Suprapubic skin (tissue), 4 donors: ENCODE results near the gene FAM171A1.

ENCODE experiments used
- CTCF ChIP-seq, 2 donors: fragments of 200-600 bp in 1 of 2; fragments of 450-650 bp in 1 of 2; sonication (generic) in 1 of 2; IDR thresholded peaks; one replicate each; pipeline ENCODE4 v1.5.1; 2016 to 2019; ENCODE audit warnings: antibody characterized with exemption in 2 of 2, mild to moderate bottlenecking in 1 of 2, moderate library complexity in 1 of 2
- EP300 ChIP-seq: sonication (generic); formaldehyde crosslinking; IDR thresholded peaks from one replicate; pipeline ENCODE4 v1.6.1; 2017; ENCODE audit warnings: antibody characterized with exemption
- POLR2AphosphoS5 ChIP-seq, 3 donors: sonication (generic); formaldehyde crosslinking; IDR thresholded peaks; one replicate each; pipeline ENCODE4 v1.6.1; 2017; ENCODE audit warnings: antibody characterized with exemption in 3 of 3

GRCh38 chr10:15278786-15279185, 92.3 kb downstream of the FAM171A1 start:
- TF ChIP-seq CTCF (IDR thresholded peaks at IDR 0.05) (no peak), POLR2AphosphoS5 (IDR thresholded peaks at IDR 0.05) (no peak), EP300 (no peak)
